NCI-H82 (cell line): Measurements from ENCODE around the gene GJC2.
"Not testable (repeated sequence)": the region's sequence is repeated elsewhere in the genome, so short reads cannot be mapped to it uniquely, and the experiment has no call there.

Source experiments
- DNase-seq: peaks from one replicate; lab custom pipeline; 2025; lab: John Stamatoyannopoulos, UW

GJC2 gene

DNA sequence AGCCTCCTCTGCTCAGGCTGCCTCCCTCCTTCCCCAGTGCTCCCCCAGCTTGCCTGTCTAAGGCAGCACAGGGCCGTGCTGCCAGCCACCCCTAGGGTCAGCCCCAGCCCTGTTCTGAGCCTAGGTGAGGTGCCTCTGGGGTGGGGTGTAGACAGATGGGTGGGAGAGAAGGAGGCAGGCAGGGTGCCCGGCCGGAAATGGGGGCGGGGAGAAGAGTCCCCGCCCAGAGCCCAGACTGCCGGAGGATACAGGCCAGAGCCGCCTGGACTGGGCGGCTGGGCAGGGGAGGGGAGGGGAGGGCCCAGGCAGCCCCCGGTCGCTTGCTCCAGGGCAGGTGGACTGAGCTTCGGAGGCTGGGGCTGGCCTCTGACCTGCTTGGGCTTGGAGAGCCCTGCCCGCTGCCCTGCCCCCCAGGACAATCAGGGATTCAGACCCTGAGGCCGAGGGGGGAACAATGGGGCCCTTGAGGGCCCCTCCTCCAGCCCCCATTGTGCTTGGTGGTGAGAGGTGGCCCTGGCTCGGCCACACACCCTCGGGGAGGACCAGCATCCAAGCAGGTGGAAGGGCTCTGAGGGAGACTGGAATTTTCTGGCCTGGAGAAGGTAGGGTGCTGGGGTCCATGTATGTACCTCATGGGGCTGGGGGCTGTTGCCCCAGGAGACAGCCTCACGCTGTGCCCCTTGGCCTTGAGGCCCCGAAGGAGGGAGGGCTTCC, at the start of gene GJC2:
Gene GJC2, plus strand, starts transcription at position 525 of the 714 bp plus-strand sequence. CDS start 7,829 bp downstream, outside the sequence.
- DNase-seq: peak; percentile 93

DNA sequence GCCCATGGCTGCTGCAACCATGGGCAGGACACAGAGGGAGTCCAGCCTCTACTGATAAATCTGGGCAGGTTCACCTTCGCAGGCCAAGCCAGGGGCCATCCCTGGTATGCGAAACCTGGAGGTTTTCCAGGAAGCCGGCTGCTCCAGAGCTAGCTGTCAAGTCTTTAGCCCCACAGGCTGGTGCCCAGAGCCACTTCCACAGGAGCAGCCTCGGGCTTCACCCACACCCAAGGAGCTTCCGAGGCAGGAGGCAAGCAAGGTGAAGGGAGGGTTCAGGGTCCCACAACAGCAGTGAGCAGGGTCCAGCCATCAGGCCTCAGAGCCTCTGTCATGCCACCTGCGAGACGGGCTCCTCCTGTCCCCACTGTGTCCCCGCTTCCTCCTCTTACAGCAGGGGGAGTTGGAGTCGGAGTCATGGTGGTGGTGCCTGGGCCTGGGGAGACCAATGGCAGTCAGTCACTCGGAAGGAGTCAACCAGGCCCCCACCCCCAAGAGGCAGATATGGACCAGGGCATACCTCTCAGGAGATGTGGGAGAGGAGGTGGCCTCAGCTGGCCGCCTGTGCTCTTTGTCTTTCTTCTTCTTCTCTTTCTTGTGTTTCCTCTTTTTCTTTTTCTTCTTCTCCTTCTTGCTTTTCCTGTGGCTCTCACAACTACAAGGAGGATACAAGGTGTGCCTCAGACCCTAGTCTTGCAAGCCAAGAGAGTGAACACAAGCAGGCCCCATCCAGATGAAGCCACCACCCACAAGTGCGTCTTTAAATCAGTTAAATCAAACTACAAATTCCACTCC, 48.7 kb upstream of the GJC2 start:
- DNase-seq: no peak

DNA sequence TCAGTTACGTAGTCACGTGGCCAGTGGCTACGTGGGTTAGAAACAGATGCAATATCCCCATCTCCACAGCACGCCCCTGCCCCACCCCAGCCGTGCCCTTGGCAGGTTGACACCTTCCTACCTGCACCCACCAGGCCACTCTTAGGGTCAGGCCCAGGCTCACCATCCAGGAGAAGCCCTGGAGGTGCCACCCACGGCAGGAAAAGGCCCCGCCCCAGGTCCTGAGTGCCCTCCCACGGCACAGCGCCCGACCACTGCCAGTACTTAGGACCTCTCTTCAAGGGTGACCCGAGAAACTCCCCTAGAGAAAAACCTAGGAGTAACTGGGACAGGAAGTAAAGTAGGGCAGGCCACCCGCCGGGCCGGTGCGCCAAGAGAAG, 48.1 kb upstream of the GJC2 start:
- no peak for DNase-seq

DNA sequence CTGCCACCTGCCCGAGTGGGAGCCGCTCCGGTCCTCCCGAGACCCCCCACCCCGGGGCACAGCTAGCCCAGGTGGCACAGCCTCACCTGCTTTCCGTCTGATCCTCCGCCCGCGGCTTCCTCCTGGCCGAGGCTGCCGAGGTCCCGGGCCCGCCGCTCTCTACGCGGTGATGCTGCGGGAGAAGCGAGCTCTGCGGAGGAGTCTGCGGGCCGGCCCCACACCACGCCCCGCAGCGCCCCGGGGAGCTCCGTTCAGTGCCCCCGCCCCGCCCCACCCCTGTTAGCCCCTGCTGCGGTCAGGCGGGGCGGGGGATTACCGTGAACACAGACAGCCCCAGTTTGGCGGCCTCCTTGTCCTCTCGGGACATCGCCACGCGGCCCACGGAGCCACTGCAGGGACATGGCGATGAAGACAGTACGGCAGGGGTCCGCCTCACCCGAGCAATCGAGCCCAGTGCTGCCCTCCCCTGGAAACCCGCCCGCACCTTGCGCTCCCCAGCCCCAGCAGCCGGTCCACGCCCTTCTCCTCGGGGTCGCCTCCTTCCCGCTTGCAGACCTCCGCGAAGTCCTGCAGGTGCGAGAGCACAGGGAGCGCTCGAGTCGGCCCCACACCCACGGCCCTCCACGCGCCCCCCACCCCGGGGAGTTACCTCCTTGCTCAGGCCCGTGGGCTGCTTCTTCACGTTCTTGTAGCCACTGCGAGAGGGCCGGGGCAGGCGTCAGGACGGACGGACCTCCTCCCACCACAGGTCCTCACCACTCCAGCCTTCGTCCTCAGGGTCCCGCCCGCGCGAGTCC, 47.5 kb upstream of the GJC2 start:
- peak; percentile 81 for DNase-seq

DNA sequence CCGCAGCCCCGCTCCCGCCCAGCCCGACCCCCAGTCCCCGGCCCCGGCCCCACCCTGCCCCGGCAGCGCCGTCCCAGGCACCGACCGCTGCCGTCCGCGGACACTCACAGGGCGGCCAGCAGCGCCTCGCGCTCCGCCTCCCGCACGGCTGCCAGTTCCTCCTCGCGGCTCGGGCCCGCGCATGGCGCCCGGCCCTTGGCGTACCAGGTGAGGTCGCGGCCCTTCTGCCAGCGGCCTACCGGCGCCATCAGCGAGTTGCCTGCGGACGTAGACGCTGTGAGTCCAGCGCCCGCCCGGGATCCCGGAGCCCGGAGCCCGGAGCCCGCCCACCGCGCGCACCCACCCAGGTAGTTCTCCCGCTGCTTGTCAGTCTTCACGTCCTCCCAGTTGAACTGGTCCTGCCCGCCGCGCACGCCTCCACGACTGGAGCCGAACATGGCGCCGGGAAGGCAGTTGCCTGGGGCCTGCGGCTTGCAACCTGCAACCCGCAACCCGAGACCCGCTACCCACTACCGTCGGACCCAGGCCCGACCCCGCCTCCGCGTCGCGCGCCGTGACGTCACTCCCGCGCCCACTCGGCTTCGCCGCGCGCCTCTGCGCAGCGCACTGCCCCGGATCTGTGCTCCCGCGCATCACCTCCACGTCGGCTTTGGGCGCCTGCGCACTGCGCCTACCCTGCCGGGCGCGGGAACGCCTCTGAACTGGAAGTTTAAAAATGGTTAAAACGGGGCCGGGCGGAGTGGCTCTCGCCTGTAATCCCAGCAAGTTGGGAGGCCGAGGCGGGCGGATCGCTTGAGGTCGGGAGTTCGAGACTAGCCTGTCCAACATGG, 46.7 kb upstream of the GJC2 start, which contains the start of gene C1orf35:
Gene C1orf35, minus strand, starts transcription at position 535 of the 830 bp plus-strand sequence. Its CDS starts 98 bp downstream, at position 437.
- DNase-seq: peak; percentile 98

DNA sequence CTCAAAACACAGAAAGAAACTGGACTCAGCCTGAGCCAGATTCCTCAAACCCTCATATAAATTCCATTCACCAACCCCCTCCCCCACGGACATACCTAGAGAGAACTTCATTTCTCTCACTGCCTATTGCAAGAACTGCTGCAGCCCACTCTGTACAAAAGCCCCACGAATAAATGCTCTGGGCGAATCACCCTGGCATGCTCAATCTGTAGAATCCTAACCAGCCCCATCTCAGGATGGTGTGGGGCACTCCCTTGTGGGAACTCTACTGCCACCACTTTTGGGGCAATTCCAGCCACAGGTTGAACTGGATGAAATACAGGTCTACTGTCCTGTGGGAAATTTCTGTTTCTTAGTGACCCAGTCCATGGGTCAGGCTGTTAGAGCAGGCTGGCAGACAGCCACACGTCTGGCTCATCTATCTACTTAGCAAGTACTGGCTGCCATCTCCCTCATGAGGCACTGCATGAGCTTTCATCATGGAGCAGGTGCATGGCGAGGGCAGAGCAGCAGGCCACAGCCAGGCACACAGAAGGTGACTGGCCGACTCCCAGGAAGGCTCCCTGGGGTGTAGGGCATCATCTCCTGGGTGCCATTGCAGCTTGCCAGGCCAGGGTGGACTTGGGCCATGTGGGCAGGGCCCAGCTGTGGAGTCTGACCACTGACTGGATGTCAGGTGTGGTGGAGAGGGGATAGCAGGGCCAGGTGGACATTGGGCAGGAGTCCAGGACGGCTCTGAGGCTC, 45.0 kb upstream of the GJC2 start:
- no peak for DNase-seq

DNA sequence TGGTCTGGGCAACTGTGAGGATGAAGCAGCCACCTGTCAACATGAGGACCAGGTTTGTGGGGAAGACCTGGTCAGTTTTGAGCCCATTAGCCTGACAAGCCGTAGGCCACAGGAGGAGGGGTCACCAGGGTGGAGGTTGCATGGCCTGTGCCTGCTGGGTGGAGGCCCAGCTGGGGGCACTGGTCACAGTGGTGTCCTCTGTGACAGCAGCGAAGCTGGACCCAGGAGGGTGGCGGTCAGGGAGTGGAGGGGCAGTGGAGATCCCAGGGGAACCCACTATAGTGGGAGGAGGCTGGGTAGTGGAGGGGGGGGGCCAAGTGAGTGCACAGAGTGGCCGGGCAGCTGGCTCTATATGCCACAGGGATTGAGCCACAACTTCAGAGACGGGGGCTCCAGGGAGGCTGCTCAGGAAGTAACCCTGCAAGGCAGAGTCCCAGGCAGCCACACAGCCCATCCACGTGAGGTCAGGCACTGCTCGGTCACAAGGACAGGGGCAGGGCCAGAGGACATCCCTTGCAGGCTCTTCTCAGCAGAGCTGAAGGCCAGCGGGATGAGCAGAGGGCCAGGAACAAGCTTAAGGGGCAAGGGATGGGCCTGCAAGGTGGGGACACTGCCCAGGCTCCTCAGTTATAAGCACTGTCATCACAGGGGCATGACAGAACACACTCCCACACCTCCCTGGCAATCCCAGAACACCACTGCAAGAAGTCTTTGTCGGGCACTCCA, 44.3 kb upstream of the GJC2 start:
- DNase-seq: no peak

DNA sequence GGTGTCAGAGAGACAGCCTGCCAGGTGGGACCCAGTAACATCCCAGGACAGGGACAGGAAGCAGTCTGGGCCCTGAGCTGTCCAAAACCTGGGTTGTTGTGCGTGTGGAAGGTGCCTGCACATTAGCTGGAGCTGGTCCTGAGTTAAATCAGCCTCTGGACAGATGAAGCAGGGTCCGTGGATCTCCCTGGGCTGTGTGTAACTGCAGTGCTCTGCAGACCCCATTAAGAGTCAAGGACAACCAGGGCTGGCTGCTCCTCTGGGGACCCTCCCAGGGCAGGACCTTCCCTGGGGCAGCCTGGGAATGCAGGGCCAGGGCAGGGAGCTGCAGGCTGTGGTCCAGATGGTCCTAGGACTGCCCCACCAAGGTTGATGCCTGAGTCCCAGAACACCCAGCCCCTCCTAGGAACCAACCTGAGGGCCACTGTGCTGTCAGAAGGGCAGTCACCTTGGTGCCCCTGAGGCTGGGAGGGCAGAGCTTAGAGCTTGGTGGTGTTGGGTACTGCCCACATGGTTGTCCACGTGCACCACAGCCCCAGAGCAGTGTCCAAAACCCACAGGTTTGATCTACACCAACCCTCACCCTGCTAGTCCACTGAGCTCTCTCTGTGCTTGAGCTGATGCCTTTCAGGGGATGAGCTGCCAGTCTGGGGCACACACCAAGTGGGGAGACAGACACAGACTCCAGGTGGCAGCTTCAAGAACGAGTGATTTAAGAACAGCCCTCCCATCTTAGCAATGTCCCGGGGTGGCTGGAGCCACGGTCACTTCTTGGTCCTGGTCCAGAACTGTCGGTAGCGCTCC, 43.5 kb upstream of the GJC2 start:
- no peak for DNase-seq

DNA sequence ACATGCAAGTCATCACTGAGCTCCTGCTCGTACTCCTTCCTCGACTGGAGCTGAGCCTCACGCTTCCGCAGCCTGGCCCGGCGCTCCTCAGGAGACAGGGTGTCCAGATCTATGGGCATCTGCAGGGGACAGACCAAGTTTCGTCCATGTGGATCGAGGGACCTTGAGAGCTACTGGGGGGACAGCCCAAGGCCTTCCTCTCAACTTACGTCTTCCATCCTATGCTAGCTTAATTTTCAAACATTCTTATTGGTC, 43.0 kb upstream of the GJC2 start:
- DNase-seq: no peak

DNA sequence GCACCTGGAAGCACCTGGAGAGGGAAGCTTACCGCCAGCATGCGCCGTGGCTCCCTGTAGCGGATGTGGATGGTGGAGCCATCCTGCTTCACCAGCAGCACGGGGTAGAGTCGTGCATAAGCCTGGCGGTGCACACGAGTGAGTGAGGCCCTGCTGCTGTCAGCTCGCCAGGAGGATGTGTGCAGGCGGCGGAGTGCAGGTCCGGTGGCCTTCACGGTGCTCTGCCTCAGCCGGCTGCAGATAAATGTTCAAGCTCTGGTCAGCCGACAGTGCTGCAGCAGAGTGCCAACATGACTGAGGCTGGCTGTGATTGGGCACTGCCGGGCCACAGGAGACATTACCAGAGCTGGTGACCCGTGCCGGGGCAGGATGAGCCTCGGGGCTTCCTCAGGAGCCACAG, 42.1 kb upstream of the GJC2 start:
- DNase-seq: no peak

DNA sequence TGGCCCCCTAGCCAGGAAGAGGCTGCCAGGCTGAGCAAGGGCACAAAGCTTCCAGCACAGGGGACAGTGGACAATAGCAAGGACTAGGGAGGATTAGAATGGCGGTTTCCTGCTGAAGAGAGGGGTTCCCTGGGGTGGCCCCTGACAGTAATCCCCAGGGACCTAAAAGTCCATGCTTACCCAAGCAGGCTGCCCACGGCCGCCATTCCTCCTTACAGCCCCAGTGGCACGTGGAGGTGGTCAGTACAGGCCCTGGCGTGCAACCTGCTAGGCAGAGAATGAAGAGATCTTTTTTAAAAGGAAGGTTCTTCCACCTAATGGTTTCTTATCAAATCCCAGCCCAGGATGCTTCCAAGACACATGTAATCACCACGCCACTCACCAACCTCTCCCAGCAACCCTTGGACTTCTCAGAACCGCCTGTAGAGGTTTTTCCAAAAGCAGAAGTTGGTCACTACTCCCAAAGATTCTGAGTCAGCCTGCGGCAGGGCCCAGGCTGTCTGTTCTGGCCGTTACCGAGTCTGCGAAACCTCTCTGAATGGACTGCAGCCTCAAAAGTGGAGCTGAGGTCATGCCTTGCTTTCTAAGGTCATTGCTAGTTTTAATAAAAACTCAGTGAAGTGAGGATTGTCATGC, 41.6 kb upstream of the GJC2 start:
- no peak for DNase-seq

DNA sequence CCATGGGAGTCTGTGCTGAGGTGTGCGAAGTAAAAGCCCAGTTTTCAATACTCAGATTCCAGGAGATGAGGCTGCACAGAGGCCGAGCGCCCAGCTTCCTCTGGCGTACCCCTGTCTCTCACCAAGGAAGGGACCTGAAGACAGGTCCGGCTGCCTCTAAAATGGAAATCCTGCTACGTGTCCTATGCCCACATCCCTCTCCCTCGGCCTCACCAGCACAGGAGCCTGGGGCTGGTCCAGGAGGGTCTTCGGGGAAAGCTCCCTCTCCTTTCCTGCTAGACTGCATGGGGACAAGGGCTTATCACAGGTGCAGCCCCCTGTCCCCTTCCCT, 41.0 kb upstream of the GJC2 start:
- no peak for DNase-seq

DNA sequence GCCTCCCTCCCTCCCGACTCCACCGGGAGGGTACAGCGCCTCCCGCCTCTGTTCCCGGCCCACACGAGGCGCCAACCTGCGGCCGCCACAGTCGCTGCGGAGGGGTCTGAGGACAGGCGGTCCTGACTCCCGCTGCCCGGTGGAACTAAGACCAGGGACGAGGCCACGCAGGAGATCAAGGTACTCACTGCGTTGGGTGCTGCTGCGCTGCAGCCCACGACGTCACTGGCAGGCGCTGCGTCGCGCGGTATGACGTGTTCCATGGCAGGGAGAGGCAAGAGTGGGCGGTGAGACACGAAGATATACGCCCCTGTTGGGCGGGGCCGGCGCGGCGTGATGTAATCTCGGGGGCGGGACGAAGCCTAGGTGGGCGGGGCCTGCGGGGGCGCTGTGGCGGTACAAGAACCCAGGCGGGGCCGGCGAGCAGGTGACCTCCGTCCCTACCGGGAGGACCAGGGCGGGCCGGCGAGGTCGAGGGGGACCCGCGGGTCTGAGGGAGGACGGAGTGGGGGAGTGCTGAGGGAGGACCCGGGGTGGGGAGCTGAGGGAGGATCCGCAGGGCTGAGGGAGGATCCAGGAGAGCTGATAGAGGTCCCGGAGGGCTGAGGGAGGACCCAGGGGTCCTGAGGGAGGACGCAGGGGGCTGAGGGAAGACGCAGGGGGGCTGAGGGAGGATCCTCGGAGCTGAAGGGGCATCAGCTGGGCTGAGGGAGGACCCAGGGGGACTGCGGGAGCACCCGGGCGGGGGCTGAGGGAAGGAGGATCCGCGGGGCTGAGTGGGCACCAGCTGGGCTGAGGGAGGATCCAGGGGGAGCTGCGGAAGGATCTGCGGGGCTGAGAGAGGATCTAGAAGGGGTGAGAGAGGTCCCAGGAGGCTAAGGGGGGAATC, 40.4 kb upstream of the GJC2 start, which contains the start of gene MRPL55:
Gene MRPL55, minus strand, starts transcription at position 227 of the 889 bp plus-strand sequence. CDS start 1,039 bp downstream, outside the sequence.
- DNase-seq: peak; percentile 98

DNA sequence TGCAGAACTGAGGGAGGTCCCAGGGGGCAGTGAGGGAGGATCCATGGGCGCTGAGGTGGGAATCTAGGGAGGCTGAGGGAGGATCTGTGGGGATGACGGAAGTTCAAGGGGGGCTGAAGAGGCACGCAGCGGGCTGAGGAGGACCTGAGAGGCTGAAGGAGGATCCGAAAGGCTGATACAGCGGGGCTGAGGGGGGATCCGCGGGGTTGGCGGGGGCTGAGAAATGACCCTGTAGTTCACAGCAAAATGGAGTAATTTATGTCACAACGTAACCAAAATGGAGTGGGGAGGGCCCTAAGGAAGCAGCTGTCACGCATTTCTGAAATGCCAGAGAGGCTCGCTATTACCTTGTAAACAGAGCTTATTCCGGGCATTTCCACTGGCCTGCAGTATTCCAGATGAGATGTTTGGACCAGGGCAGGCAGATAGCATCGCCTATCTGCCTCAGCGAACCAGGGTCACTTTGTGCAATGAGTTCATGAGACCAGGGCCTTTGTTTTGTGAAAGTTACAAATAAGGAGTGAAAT, 39.7 kb upstream of the GJC2 start:
- no peak for DNase-seq

DNA sequence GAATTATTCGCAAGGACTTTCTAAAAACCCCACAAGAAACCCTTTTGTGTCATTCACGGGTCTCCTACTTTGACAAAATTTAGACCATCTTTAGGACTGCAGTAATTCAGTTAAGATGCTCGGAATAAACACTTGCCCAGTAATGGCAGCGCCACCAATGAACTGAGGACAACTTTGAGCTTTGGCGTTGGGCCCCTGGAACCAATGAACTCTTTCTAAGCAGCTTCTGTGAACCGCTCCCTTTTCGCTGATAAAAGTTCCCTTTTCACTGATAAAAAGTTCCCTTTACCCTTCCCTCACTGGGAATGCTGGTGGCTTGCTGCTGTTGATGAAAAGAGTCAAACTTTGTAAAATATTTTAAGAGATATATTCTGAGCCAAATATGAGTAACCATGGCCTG, 39.2 kb upstream of the GJC2 start:
- no peak for DNase-seq

DNA sequence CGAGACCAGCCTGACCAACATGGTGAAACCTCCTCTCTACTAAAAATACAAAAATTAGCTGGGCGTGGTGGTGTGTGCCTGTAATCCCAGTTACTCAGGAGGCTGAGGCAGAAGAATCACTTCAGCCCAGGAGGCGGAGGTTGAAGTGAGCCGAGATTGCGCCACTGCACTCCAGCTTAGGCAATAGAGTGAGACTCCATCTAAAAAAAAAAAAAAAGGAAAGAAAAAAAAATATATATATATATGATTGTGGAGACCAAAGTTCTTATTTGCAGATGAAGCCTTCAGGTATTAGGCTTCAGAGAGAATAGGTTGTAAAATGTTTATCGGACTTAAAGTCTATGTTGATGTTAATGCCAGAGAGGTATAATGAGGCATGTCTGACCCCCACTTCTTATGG, 38.4 kb upstream of the GJC2 start:
- DNase-seq: not testable (repeated sequence)

DNA sequence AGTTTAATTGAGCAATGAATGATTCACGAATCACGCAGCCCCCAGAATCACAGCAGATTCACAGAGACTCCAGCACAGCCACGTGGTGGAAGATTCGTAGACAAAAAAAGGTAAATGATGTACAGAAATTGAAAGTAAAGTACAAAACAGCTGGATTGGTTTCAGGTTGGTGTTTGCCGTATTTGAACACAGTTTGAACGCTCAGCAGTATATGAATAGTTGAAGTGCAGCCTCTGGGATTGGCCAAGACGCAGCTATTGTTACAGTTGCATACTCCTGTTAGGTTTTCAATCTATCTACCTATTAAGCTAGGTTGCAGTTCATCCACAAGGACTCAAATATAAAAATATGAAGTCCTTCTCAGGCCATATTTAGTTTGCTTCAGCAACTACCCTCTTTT, 37.6 kb upstream of the GJC2 start:
- no peak for DNase-seq

DNA sequence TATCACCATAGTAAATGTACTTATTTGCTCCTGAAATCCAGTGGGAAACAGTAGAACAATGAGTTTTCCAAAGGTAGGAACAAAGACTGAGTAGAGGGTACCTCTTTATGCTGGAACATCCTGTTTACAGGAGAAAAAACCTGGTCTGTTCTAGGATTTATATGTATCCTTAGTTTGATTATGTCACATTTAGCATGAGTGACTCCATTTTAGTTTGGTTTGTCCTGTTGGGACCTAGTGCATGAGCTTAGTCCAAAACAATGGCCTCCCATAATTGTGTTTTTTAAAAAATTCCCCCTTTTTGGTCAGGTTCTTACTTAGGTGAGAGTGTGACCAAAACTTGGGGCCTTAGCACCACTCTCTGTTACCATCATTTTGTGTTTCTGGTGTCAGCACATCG, 37.1 kb upstream of the GJC2 start:
- DNase-seq: no peak
